Panc1 (cell line): ENCODE measurements around the gene EP300. TPM values are rescaled to one million over a fixed set of nuclear protein-coding genes. Genes with fewer than 3 reads are reported as not detected.
A peak's percentile ranks its signal among the peaks of the same experiment; 100 is the strongest.

ENCODE experiments used
- ATAC-seq: fragments of 200-7000 bp; cut with Tn5 transposase; 2 replicates; pipeline ENCODE4 v1.9.1; 2020; ENCODE audit warnings: mild to moderate bottlenecking, moderate library complexity
- BruUV-seq: library from RNA; stranded (reverse); fragments of 400-500 nt; replicated peaks from 2 replicates; lab custom pipeline; 2021; lab: Mats Ljungman, UMichigan
- CTCF ChIA-PET: fragments of 300-600 bp; sonication (Branson Sonifier 250); formaldehyde crosslinking; loops from one replicate; lab custom pipeline; 2022; ENCODE audit warnings: antibody characterized with exemption; lab: Charles Lee
- POLR2A ChIA-PET: fragments of 300-600 bp; sonication (Branson Sonifier 250); formaldehyde crosslinking; loops from one replicate; lab custom pipeline; 2022; ENCODE audit warnings: antibody characterized with exemption; lab: Charles Lee
- DNase-seq: peaks from one replicate; pipeline ENCODE4 v3.0.0-alpha.2; 2010; ENCODE audit warnings: low read depth, low spot score
- H3K27ac ChIP-seq: 2 replicates; pipeline ENCODE4 v1.5.1; 2011; ENCODE audit warnings: mild to moderate bottlenecking, low read length, inconsistent platforms
- H3K27me3 ChIP-seq: fragments of 200-500 bp; sonication (Bioruptor generic); 2 replicates; pipeline ENCODE4 v1.6.0; 2014; ENCODE audit warnings: low read length, inconsistent platforms; ENCODE audit not compliant: control insufficient read depth, insufficient read depth
- H3K36me3 ChIP-seq: fragments of 200-500 bp; sonication (Bioruptor generic); 2 replicates; pipeline ENCODE4 v1.5.1; 2014; ENCODE audit warnings: inconsistent platforms, mild to moderate bottlenecking, low read length, moderate library complexity; ENCODE audit not compliant: control insufficient read depth, insufficient read depth
- H3K4me1 ChIP-seq: 2 replicates; pipeline ENCODE4 v1.5.1; 2011; ENCODE audit warnings: inconsistent platforms, mild to moderate bottlenecking, low read length, moderate library complexity; ENCODE audit not compliant: control insufficient read depth, insufficient read depth
- H3K4me3 ChIP-seq, 2 experiments: 2 replicates each; pipeline ENCODE4 v1.5.1; 2011 to 2012; ENCODE audit warnings: low read depth in 2 of 2, low read length in 2 of 2, mild to moderate bottlenecking in 2 of 2, inconsistent platforms in 1 of 2, moderate library complexity in 1 of 2
- H3K9me3 ChIP-seq: fragments of 200-500 bp; sonication (Bioruptor generic); 2 replicates; pipeline ENCODE4 v1.5.1; 2014; ENCODE audit warnings: low read depth, mild to moderate bottlenecking, inconsistent platforms, low read length, moderate library complexity; ENCODE audit not compliant: control insufficient read depth, insufficient read depth
- POLR2AphosphoS5 ChIP-seq: IDR thresholded peaks from 2 replicates; pipeline ENCODE4 v1.6.1; 2012; ENCODE audit warnings: mild to moderate bottlenecking, low read depth, low read length, moderate library complexity
- SIN3A ChIP-seq: IDR thresholded peaks from 2 replicates; pipeline ENCODE4 v1.6.1; 2012; ENCODE audit warnings: low read depth, mild to moderate bottlenecking, low read length, moderate library complexity, borderline replicate concordance; ENCODE audit not compliant: insufficient read depth
- TCF7L2 ChIP-seq: IDR thresholded peaks from 2 replicates; pipeline ENCODE4 v1.6.1; 2011; ENCODE audit warnings: mild to moderate bottlenecking, low read depth, low read length, inconsistent platforms
- in situ Hi-C: cut with HindIII; loops from 2 replicates; pipeline ENCODE4 v1.10.0; 2016; ENCODE audit warnings: low sequenced_read_pairs, low pct_unique_long_range_greater_than_20kb
- intact Hi-C: fragments of 100-400 bp; cut with micrococcal nuclease; formaldehyde crosslinking; loops from one replicate; pipeline ENCODE4 v1.10.0; 2022; ENCODE audit not compliant: unreplicated experiment
- total RNA-seq: library from RNA; stranded (reverse); gene quantifications from one replicate; pipeline ENCODE4 v1.2.1, GENCODE V29; 2021; ENCODE audit not compliant: unreplicated experiment
- TF ChIP-seq, protein P1 (sequence below): fragments of 450-650 bp; IDR thresholded peaks from 2 replicates; pipeline ENCODE4 v1.5.1; 2017; ENCODE audit warnings: mild to moderate bottlenecking
- TF ChIP-seq, protein P2 (sequence below), 2 experiments: IDR thresholded peaks; 2 replicates each; pipeline ENCODE4 v1.6.1; 2011 to 2012; ENCODE audit warnings: low read depth in 2 of 2, control low read depth in 1 of 2, low read length in 1 of 2, mild to moderate bottlenecking in 1 of 2, moderate library complexity in 1 of 2; ENCODE audit not compliant: insufficient read depth in 1 of 2

Gene EP300
- total RNA-seq, 1 experiment from 2014 or later, result 46.8 TPM

- Histone ChIP-seq H3K4me3 (no peak overlapping the region), H3K27ac (no peak overlapping the region), H3K4me1 (no peaks in the 10 kb centered on the region), H3K36me3 (no peaks in the 10 kb centered on the region), H3K27me3 (no peaks in the 10 kb centered on the region), H3K9me3 (no peaks in the 10 kb centered on the region)
- no peak for ATAC-seq
- ChIA-PET CTCF (no interaction called here), POLR2A (no interaction called here)
- intact Hi-C loops, result no loop called here
- no peak for DNase-seq
- in situ Hi-C loops, result no loop called here
- TF ChIP-seq POLR2AphosphoS5 (no peak), SIN3A (no peak)
- BruUV-seq, result no TSS peak
These were observed 123.5 kb downstream of the EP300 start for GRCh38 chr22:41215926-41216325.

GRCh38 chr22:41216984-41217383 is 124.6 kb downstream of the EP300 start:
- no peaks in the 10 kb centered on the region for H3K36me3 ChIP-seq
- H3K9me3 ChIP-seq, result no peaks in the 10 kb centered on the region
- H3K27me3 ChIP-seq, result no peaks in the 10 kb centered on the region
- intact Hi-C loops, result no loop called here
- no peak overlapping the region for H3K27ac ChIP-seq
- TF ChIP-seq POLR2AphosphoS5 (no peak), TCF7L2 (no peak), SIN3A (no peak)
- TF ChIP-seq, protein P1, sequence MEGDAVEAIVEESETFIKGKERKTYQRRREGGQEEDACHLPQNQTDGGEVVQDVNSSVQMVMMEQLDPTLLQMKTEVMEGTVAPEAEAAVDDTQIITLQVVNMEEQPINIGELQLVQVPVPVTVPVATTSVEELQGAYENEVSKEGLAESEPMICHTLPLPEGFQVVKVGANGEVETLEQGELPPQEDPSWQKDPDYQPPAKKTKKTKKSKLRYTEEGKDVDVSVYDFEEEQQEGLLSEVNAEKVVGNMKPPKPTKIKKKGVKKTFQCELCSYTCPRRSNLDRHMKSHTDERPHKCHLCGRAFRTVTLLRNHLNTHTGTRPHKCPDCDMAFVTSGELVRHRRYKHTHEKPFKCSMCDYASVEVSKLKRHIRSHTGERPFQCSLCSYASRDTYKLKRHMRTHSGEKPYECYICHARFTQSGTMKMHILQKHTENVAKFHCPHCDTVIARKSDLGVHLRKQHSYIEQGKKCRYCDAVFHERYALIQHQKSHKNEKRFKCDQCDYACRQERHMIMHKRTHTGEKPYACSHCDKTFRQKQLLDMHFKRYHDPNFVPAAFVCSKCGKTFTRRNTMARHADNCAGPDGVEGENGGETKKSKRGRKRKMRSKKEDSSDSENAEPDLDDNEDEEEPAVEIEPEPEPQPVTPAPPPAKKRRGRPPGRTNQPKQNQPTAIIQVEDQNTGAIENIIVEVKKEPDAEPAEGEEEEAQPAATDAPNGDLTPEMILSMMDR, result no peak
- TF ChIP-seq, protein P2, sequence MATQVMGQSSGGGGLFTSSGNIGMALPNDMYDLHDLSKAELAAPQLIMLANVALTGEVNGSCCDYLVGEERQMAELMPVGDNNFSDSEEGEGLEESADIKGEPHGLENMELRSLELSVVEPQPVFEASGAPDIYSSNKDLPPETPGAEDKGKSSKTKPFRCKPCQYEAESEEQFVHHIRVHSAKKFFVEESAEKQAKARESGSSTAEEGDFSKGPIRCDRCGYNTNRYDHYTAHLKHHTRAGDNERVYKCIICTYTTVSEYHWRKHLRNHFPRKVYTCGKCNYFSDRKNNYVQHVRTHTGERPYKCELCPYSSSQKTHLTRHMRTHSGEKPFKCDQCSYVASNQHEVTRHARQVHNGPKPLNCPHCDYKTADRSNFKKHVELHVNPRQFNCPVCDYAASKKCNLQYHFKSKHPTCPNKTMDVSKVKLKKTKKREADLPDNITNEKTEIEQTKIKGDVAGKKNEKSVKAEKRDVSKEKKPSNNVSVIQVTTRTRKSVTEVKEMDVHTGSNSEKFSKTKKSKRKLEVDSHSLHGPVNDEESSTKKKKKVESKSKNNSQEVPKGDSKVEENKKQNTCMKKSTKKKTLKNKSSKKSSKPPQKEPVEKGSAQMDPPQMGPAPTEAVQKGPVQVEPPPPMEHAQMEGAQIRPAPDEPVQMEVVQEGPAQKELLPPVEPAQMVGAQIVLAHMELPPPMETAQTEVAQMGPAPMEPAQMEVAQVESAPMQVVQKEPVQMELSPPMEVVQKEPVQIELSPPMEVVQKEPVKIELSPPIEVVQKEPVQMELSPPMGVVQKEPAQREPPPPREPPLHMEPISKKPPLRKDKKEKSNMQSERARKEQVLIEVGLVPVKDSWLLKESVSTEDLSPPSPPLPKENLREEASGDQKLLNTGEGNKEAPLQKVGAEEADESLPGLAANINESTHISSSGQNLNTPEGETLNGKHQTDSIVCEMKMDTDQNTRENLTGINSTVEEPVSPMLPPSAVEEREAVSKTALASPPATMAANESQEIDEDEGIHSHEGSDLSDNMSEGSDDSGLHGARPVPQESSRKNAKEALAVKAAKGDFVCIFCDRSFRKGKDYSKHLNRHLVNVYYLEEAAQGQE (IDR thresholded peaks at IDR 0.05; ENCODE audit: insufficient read depth in 1 of 2, low read depth in 2 of 2, low read length in 1 of 2), result no peak
- DNase-seq (no peak), ATAC-seq (peak; percentile 37; the same call in 1 of the 2 replicates)
- ChIA-PET CTCF (no interaction called here), POLR2A (interaction anchor here (0.6 kb wide), 1 partner anchor 63 kb away, joined by 3 read pairs; no protein-coding TSS in a partner anchor)
- in situ Hi-C loops, result no loop called here
- no peak overlapping the region for H3K4me3 ChIP-seq
- no peaks in the 10 kb centered on the region for H3K4me1 ChIP-seq
- BruUV-seq, result no TSS peak

DNA sequence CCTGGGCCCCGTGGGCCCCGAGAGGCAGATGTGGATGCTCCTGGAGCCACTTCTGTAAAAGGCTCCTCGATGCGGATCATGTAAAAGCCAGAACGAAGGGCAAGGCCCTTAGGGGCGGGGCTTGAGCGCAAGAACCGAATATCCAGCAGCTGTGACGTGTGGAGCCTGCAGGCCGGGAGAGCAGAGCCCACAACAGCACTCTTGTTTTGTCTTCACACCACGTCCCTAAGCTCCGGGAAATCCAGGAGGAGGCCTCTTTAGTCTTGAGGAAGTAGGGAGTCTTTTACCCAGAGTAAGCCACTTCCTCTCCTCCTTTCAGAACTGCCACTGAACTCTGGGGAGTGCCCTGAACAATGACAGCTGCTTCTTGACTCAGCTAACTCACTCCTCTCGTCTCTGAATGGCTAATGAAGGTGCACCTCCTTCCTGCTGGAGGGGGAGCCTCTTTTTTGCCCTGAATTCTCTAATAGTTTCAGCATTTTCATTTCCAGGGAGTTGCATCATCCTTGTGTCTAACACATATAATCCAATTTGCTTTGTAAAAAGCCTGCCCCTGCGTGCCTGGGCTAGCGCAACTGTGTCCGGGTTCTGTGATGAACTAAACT is 125.3 kb downstream of the EP300 start:
- H3K4me1 ChIP-seq, result no peaks in the 10 kb centered on the region
- TF ChIP-seq SIN3A (no peak), POLR2AphosphoS5 (no peak), TCF7L2 (no peak)
- TF ChIP-seq, protein P2 (IDR thresholded peaks at IDR 0.05; ENCODE audit: insufficient read depth in 1 of 2, low read depth in 2 of 2, low read length in 1 of 2), result no peak
- TF ChIP-seq, protein P1, result no peak
- no peak overlapping the region for H3K27ac ChIP-seq
- no peak overlapping the region for H3K4me3 ChIP-seq
- no peak for ATAC-seq
- no peaks in the 10 kb centered on the region for H3K36me3 ChIP-seq
- DNase-seq, result no peak
- no peaks in the 10 kb centered on the region for H3K27me3 ChIP-seq
- H3K9me3 ChIP-seq, result no peaks in the 10 kb centered on the region
- in situ Hi-C loops (no loop called here), intact Hi-C loops (no loop called here)
- POLR2A ChIA-PET, result no interaction called here
- no TSS peak for BruUV-seq
- CTCF ChIA-PET, result no interaction called here
